Measurements from ENCODE around the gene ME3.
"Not testable (repeated sequence)": the region's sequence is repeated elsewhere in the genome, so short reads cannot be mapped to it uniquely, and the experiment has no call there.

- not testable (repeated sequence) for TF ChIP-seq POLR2AphosphoS5, CTCF, EP300 (IDR thresholded peaks at IDR 0.05)
These were observed 248.9 kb downstream of the ME3 start for GRCh38 chr11:86423488-86423887.

All from gastroesophageal sphincter (tissue), 3 donors.